Lung (tissue), 12 donors: ENCODE results near the gene ARL5A. TPM values are rescaled to one million over a fixed set of nuclear protein-coding genes. Genes with fewer than 3 reads are reported as not detected.

Experiments
- ATAC-seq: fragments of 200-7000 bp; cut with Tn5 transposase; one replicate; pipeline ENCODE4 v1.9.1; 2020; ENCODE audit warnings: moderate number of reproducible peaks; ENCODE audit not compliant: insufficient read depth, low FRiP score
- DNase-seq, 3 donors: peaks; one replicate each; pipeline ENCODE4 v3.0.0-alpha.2; 2013 to 2017
- H3K27ac ChIP-seq, 2 donors: one replicate each; pipeline ENCODE4 v1.5.1; 2013; ENCODE audit warnings: mild to moderate bottlenecking in 2 of 2, moderate library complexity in 2 of 2, control low read depth in 1 of 2, inconsistent platforms in 1 of 2, low read depth in 1 of 2, low read length in 1 of 2
- H3K27me3 ChIP-seq, 3 donors: one replicate each; pipeline ENCODE4 v1.5.1; 2013; ENCODE audit warnings: low read length in 2 of 3; ENCODE audit not compliant: control insufficient read depth in 3 of 3, insufficient read depth in 3 of 3
- H3K36me3 ChIP-seq, 4 donors: one replicate each; pipeline ENCODE4 v1.5.1; 2013; ENCODE audit warnings: low read length in 4 of 4, mild to moderate bottlenecking in 1 of 4, moderate library complexity in 1 of 4; ENCODE audit not compliant: control insufficient read depth in 4 of 4, insufficient read depth in 4 of 4
- H3K4me1 ChIP-seq, 5 donors: one replicate each; pipeline ENCODE4 v1.5.1; 2013; ENCODE audit warnings: low read length in 5 of 5, mild to moderate bottlenecking in 2 of 5, moderate library complexity in 1 of 5; ENCODE audit not compliant: control insufficient read depth in 5 of 5, insufficient read depth in 5 of 5
- H3K4me3 ChIP-seq: one replicate; pipeline ENCODE4 v1.5.1; 2013; ENCODE audit warnings: mild to moderate bottlenecking, control low read depth, moderate library complexity
- H3K9ac ChIP-seq, 2 donors: one replicate each; pipeline ENCODE4 v1.5.1; 2013; ENCODE audit warnings: low read length in 2 of 2, control low read depth in 1 of 2; ENCODE audit not compliant: insufficient read depth in 1 of 2
- H3K9me3 ChIP-seq, 4 donors: one replicate each; pipeline ENCODE4 v1.5.1; 2013; ENCODE audit warnings: low read length in 3 of 4, mild to moderate bottlenecking in 1 of 4, moderate library complexity in 1 of 4; ENCODE audit not compliant: control insufficient read depth in 4 of 4, insufficient read depth in 3 of 4
- CTCF ChIP-seq: IDR thresholded peaks from 2 replicates; pipeline ENCODE4 v1.5.1; 2012; ENCODE audit warnings: mild to moderate bottlenecking; ENCODE audit errors: control extremely low read depth, extremely low read depth
- WGBS, 2 donors: extraction: QIAGEN DNeasy Blood & Tissue Kit; methylation state at CpG; one replicate each; pipeline ENCODE4 v1.1.7; 2013; 5-methylcytosine and 5-hydroxymethylcytosine counted together
- polyA plus RNA-seq, 2 donors: library from polyadenylated mRNA; stranded (reverse); fragments of 200-250 nt; gene quantifications; one replicate each; pipeline ENCODE4 v1.2.1, GENCODE V29; 2013
- total RNA-seq, 2 donors: library from RNA; depleted of rRNA in 1 of 2; stranded (reverse); fragments of >200 nt in 1 of 2; gene quantifications; one replicate each; pipeline ENCODE4 v1.2.1, GENCODE V29; 2014 to 2021
- donor health status: control.
- donor health status: control.
- donor health status: Bipolar disorder and iron deficiency.
- donor health status: healthy.
- donor health status: DM: yes; HTN: yes; CAD: no.

The ARL5A gene
- total and polyA plus RNA-seq, 4 donors: 11.3 to 107 (median 34.0) TPM

GRCh38 chr2:151823651-151824050, 4.6 kb downstream of the ARL5A start:
- H3K9me3 ChIP-seq: no peaks in the 10 kb centered on the region
- TF ChIP-seq CTCF: no peak
- H3K27me3 ChIP-seq: no peaks in the 10 kb centered on the region
- H3K36me3 ChIP-seq: no peaks in the 10 kb centered on the region
- WGBS, 2 donors: 44 to 67% methylated on average over 6 of the region's 6 CpGs
- H3K27ac ChIP-seq: peak overlapping the region in 1 of 2 donors; percentile 40
- H3K4me3 ChIP-seq: no peak overlapping the region
- H3K9ac ChIP-seq: no peak overlapping the region
- H3K4me1 ChIP-seq: peaks cover 5 to 25% (median 11%) of the 10 kb centered on the region in 5 donors
- peak in 1 of 3 donors; percentile 13 for DNase-seq
- ATAC-seq: no peak

GRCh38 chr2:151819920-151820319, 8.3 kb downstream of the ARL5A start:
- Histone ChIP-seq H3K27me3 (no peaks in the 10 kb centered on the region), H3K9me3 (no peaks in the 10 kb centered on the region), H3K4me3 (no peak overlapping the region), H3K4me1 (peaks cover 2 to 19% (median 3%) of the 10 kb centered on the region in 5 donors), H3K36me3 (peaks cover 0 to 4% (median 2%) of the 10 kb centered on the region in 4 donors), H3K9ac (no peak overlapping the region), H3K27ac (no peak overlapping the region)
- no peak for TF ChIP-seq CTCF
- no peak for ATAC-seq
- 90 to 95% methylated on average over 2 of the region's 2 CpGs for WGBS, 2 donors
- no peak for DNase-seq

GRCh38 chr2:151817929-151818328, 10.3 kb downstream of the ARL5A start:
- H3K9ac ChIP-seq: no peak overlapping the region
- 95 to 98% methylated on average over 3 of the region's 3 CpGs for WGBS, 2 donors
- ATAC-seq: no peak

More at GRCh38 chr2:151817929-151818328, 10.3 kb downstream of the ARL5A start:
- no peak overlapping the region for H3K27ac ChIP-seq
- peaks cover 3 to 18% (median 9%) of the 10 kb centered on the region in 4 donors for H3K36me3 ChIP-seq
- TF ChIP-seq CTCF: no peak
- peaks cover 0 to 20% (median 0%) of the 10 kb centered on the region in 5 donors for H3K4me1 ChIP-seq
- no peak for DNase-seq
- H3K4me3 ChIP-seq: no peak overlapping the region
- no peaks in the 10 kb centered on the region for H3K9me3 ChIP-seq
- H3K27me3 ChIP-seq: no peaks in the 10 kb centered on the region
